ENCODE data around the gene EGFL7. TPM values are rescaled to one million over a fixed set of nuclear protein-coding genes. Genes with fewer than 3 reads are reported as not detected.
A peak's percentile ranks its signal among the peaks of the same experiment; 100 is the strongest.

EGFL7 gene
- total and polyA plus RNA-seq, 2 of the 8 experiments (the other 6 are each of a cell fraction or from before 2014, with no cell fraction given): 37.8 to 53.4 TPM

- H3K4me3 ChIP-seq (ENCODE audit: extremely low read depth in 1 of 4, insufficient read depth in 2 of 4, low read depth in 3 of 4, low read length in 4 of 4): peak overlapping the region in 2 of 4 experiments; percentile 10 to 45; a peak in 1 of 8 replicates
- no peak overlapping the region for H3K9ac ChIP-seq (replicated peaks in 1 of 4; ENCODE audit: extremely low read depth in 1 of 4, low read depth in 3 of 4, low read length in 3 of 4)
- H3K23me2 ChIP-seq (ENCODE audit: low read depth, low read length): no peaks in the 10 kb centered on the region
- WGBS, 2 experiments (ENCODE audit: extremely low coverage in 1 of 2, insufficient coverage in 1 of 2, insufficient read length in 1 of 2, insufficient replicate concordance in 2 of 2, low coverage in 1 of 2, low lambda C conversion rate in 2 of 2, missing lambda C conversion rate in 1 of 2): 30% methylated on average over 23 of the region's 30 CpGs; no CpG with 5 or more reads in 1 of the 2 experiments
- H2AK5ac ChIP-seq (ENCODE audit: low read depth, low read length): no peak overlapping the region; the same call in 1 of the 2 replicates
- TF ChIP-seq TAF7 (optimal IDR thresholded peaks at IDR 0.05; ENCODE audit: borderline replicate concordance, low read depth, low read length) (peak; percentile 27), FOSL1 (IDR thresholded peaks at IDR 0.05; ENCODE audit: insufficient read depth, low read depth, low read length) (no peak), RAD21 (IDR thresholded peaks at IDR 0.05 in 1 of 2, conservative IDR thresholded peaks at IDR 0.05 in 1 of 2; ENCODE audit: low read depth in 2 of 2, low read length in 2 of 2) (peak; percentile 84 to 89), CTBP2 (IDR thresholded peaks at IDR 0.05; ENCODE audit: borderline replicate concordance, insufficient read depth, insufficient read length, low read length) (peak; percentile 30), CTCF (IDR thresholded peaks at IDR 0.05; ENCODE audit: control extremely low read depth in 1 of 3, insufficient read depth in 1 of 3, low read depth in 1 of 3, low read length in 3 of 3) (peak; percentile 82 to 95 (median 88))
- no peaks in the 10 kb centered on the region for H3K79me2 ChIP-seq (ENCODE audit: control insufficient read depth in 1 of 2, insufficient read depth in 2 of 2, low read length in 2 of 2)
- H3K36me3 ChIP-seq (ENCODE audit: control insufficient read depth in 2 of 4, insufficient read depth in 4 of 4, low read length in 3 of 4): no peaks in the 10 kb centered on the region
- peak in 1 of 2 experiments; percentile 93 for DNase-seq (ENCODE audit: low read depth in 1 of 2, low spot score in 2 of 2)
- H3K27me3 ChIP-seq (replicated peaks in 1 of 4; ENCODE audit: control insufficient read depth in 3 of 4, extremely low read depth in 1 of 4, insufficient read depth in 3 of 4, low read length in 3 of 4): peaks cover 0 to 6% (median 0%) of the 10 kb centered on the region in 4 experiments; a peak in 1 of 7 replicates
- peak overlapping the region; percentile 25 for H3K56ac ChIP-seq (replicated peaks; ENCODE audit: insufficient read length, low read depth, low read length)
- H2BK120ac ChIP-seq (replicated peaks; ENCODE audit: low read depth, low read length): no peak overlapping the region
- peak overlapping the region; percentile 68; the same call in 1 of the 2 replicates for H2BK12ac ChIP-seq (ENCODE audit: low read depth, low read length)
- H3K4ac ChIP-seq (replicated peaks; ENCODE audit: insufficient read length, low read depth, low read length): no peak overlapping the region
- CTCF ChIA-PET (ENCODE audit: partially characterized antibody): interaction anchor here (0.7 to 16.1 kb wide), 33 partner anchors 9 to 207 kb away, joined by 3 to 237 read pairs (median 4); partner anchors contain the start of gene EGFL7
- no peak overlapping the region for H4K5ac ChIP-seq (ENCODE audit: insufficient read length, low read depth, low read length)
- no peak for FAIRE-seq
- POLR2A ChIA-PET (ENCODE audit: partially characterized antibody): interaction anchor here (0.8 kb wide), 1 partner anchor 83 kb away, joined by 3 read pairs; no protein-coding TSS in a partner anchor
- peak overlapping the region; percentile 95 for H4K8ac ChIP-seq (ENCODE audit: extremely low read depth, insufficient read depth, low read length)
- H3K27ac ChIP-seq (ENCODE audit: low read depth, low read length): no peak overlapping the region
- no peak overlapping the region for H2BK5ac ChIP-seq (ENCODE audit: low read depth, low read length)
- no peaks in the 10 kb centered on the region for H3K9me3 ChIP-seq (ENCODE audit: insufficient read depth in 2 of 2, low read depth in 1 of 2, low read length in 1 of 2)
- no peak overlapping the region for H3K18ac ChIP-seq (ENCODE audit: extremely low read depth, low read length)
- no peak overlapping the region for H2BK20ac ChIP-seq (ENCODE audit: low read length)
- H3K14ac ChIP-seq (ENCODE audit: insufficient read length): no peak overlapping the region
- H2AFZ ChIP-seq (ENCODE audit: low read length): no peak overlapping the region; the same call in 1 of the 2 replicates
- peak overlapping the region; percentile 97 for H2BK15ac ChIP-seq (ENCODE audit: low read length)
- H4K91ac ChIP-seq (replicated peaks; ENCODE audit: insufficient read length, low read length): peak overlapping the region; percentile 81
- peaks cover 0 to 10% (median 3%) of the 10 kb centered on the region in 4 experiments; a peak in 4 of 7 replicates for H3K4me1 ChIP-seq (replicated peaks in 1 of 4; ENCODE audit: control insufficient read depth in 3 of 4, insufficient read depth in 4 of 4, low read length in 3 of 4)
- H3K79me1 ChIP-seq (ENCODE audit: low read depth, low read length): no peaks in the 10 kb centered on the region
- no peaks in the 10 kb centered on the region for H4K20me1 ChIP-seq (replicated peaks in 1 of 2; ENCODE audit: control insufficient read depth in 1 of 2, insufficient read depth in 2 of 2, low read length in 2 of 2)
- peak overlapping the region in 1 of 2 experiments; percentile 66; a peak in 2 of 4 replicates for H3K4me2 ChIP-seq (ENCODE audit: insufficient read depth in 1 of 2, low read depth in 2 of 2, low read length in 2 of 2)
- H3K23ac ChIP-seq (ENCODE audit: insufficient read length): no peak overlapping the region
Observed at GRCh38 chr9:136644593-136645351, 17.9 kb upstream of the EGFL7 start.
